Breast epithelium (tissue), 3 donors: ENCODE measurements around the gene PFAS.

Experiments
- CTCF ChIP-seq, 3 donors: fragments of 450-650 bp; IDR thresholded peaks; one replicate each; pipeline ENCODE4 v1.5.1; 2016 to 2017; ENCODE audit warnings: antibody characterized with exemption in 3 of 3, mild to moderate bottlenecking in 3 of 3, moderate library complexity in 3 of 3
- POLR2A ChIP-seq: fragments of 450-650 bp; IDR thresholded peaks from one replicate; pipeline ENCODE4 v1.6.1; 2016; ENCODE audit warnings: antibody characterized with exemption, mild to moderate bottlenecking, moderate library complexity
- POLR2AphosphoS5 ChIP-seq, 3 donors: sonication (generic); formaldehyde crosslinking; IDR thresholded peaks; one replicate each; pipeline ENCODE4 v1.6.1; 2017; ENCODE audit warnings: antibody characterized with exemption in 3 of 3

GRCh38 chr17:8315764-8316217 lies 66.7 kb downstream of the PFAS start:
- TF ChIP-seq POLR2AphosphoS5 (IDR thresholded peaks at IDR 0.05) (no peak), CTCF (IDR thresholded peaks at IDR 0.05) (no peak), POLR2A (no peak)
